ENCODE measurements around the gene ANGPT4.
"Not testable (repeated sequence)": the region's sequence is repeated elsewhere in the genome, so short reads cannot be mapped to it uniquely, and the experiment has no call there.

The ANGPT4 gene

DNA sequence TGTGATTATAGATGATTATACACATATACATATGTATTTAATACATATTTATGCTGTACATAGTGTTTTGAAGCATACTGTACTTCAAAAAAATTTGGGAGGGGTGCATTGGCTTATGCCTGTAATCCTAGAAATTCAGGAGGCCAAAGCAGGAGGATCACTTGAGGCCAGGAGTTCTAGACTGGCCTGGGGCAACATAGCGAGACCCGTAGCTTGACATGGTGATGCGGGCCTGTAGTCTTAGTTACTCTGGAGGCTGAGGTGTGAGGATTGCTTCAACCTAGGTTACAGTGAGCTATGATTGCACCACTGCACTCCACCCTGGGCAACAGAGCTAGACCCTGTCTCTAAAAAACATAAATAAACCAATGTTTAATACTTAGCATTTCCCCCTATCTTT lies 84.2 kb downstream of the ANGPT4 start:
- TF ChIP-seq, protein P1, sequence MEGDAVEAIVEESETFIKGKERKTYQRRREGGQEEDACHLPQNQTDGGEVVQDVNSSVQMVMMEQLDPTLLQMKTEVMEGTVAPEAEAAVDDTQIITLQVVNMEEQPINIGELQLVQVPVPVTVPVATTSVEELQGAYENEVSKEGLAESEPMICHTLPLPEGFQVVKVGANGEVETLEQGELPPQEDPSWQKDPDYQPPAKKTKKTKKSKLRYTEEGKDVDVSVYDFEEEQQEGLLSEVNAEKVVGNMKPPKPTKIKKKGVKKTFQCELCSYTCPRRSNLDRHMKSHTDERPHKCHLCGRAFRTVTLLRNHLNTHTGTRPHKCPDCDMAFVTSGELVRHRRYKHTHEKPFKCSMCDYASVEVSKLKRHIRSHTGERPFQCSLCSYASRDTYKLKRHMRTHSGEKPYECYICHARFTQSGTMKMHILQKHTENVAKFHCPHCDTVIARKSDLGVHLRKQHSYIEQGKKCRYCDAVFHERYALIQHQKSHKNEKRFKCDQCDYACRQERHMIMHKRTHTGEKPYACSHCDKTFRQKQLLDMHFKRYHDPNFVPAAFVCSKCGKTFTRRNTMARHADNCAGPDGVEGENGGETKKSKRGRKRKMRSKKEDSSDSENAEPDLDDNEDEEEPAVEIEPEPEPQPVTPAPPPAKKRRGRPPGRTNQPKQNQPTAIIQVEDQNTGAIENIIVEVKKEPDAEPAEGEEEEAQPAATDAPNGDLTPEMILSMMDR (IDR thresholded peaks at IDR 0.05), result no peak
- peaks cover 8% of the 10 kb centered on the region for H3K27me3 Mint-ChIP-seq (ENCODE audit: low read depth, poor library complexity)
- no peaks in the 10 kb centered on the region for H3K9me3 Mint-ChIP-seq
- no peaks in the 10 kb centered on the region for H3K36me3 Mint-ChIP-seq (ENCODE audit: low read depth)
- H3K4me1 Mint-ChIP-seq, result peaks cover 31% of the 10 kb centered on the region
- DNase-seq, result no peak
- H3K27ac Mint-ChIP-seq, result no peak overlapping the region
- no peak overlapping the region for H3K4me3 Mint-ChIP-seq

- H3K36me3 Mint-ChIP-seq (ENCODE audit: low read depth), result no peaks in the 10 kb centered on the region
- H3K4me1 Mint-ChIP-seq, result peaks cover 31% of the 10 kb centered on the region
- no peaks in the 10 kb centered on the region for H3K9me3 Mint-ChIP-seq
- no peak overlapping the region for H3K4me3 Mint-ChIP-seq
- no peak overlapping the region for H3K27ac Mint-ChIP-seq
- TF ChIP-seq, protein P1 (IDR thresholded peaks at IDR 0.05), result no peak
- H3K27me3 Mint-ChIP-seq (ENCODE audit: low read depth, poor library complexity), result peaks cover 8% of the 10 kb centered on the region
- no peak for DNase-seq
These were observed 84.9 kb downstream of the ANGPT4 start for GRCh38 chr20:831251-831650.

- peaks cover 9% of the 10 kb centered on the region for H3K27me3 Mint-ChIP-seq (ENCODE audit: low read depth, poor library complexity)
- no peaks in the 10 kb centered on the region for H3K36me3 Mint-ChIP-seq (ENCODE audit: low read depth)
- H3K27ac Mint-ChIP-seq, result no peak overlapping the region
- no peak overlapping the region for H3K4me3 Mint-ChIP-seq
- TF ChIP-seq, protein P1 (IDR thresholded peaks at IDR 0.05), result no peak
- H3K9me3 Mint-ChIP-seq, result peaks cover 4% of the 10 kb centered on the region
- H3K4me1 Mint-ChIP-seq, result peaks cover 24% of the 10 kb centered on the region
- no peak for DNase-seq
These were observed 86.1 kb downstream of the ANGPT4 start for GRCh38 chr20:830011-830521.

- Mint-ChIP-seq H3K9me3 (peaks cover 4% of the 10 kb centered on the region), H3K4me3 (no peak overlapping the region), H3K27ac (no peak overlapping the region), H3K36me3 (ENCODE audit: low read depth) (no peaks in the 10 kb centered on the region), H3K4me1 (peaks cover 19% of the 10 kb centered on the region), H3K27me3 (ENCODE audit: low read depth, poor library complexity) (peaks cover 8% of the 10 kb centered on the region)
- TF ChIP-seq, protein P1 (IDR thresholded peaks at IDR 0.05), result no peak
- no peak for DNase-seq
These were observed 86.6 kb downstream of the ANGPT4 start for GRCh38 chr20:829551-829950.

DNA sequence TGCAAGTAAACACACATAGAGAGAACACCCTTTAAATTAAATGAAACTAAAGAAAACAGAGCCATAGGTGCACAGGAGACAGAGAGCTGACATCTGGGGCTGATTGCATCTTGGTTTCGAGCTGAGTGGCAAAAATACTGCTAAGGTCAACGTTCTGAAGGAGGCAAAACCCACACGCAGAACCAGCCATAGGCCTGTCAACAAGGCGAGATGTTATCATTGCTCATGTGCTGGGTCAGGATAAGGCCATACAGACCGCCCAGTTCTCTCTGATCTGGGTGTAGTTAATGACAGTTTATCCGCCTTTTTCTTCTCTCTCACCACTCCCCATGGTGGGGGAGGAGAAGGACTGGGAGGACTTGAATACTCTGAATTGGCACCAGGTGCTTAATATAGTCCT lies 87.1 kb downstream of the ANGPT4 start:
- Mint-ChIP-seq H3K36me3 (ENCODE audit: low read depth) (no peaks in the 10 kb centered on the region), H3K27ac (peak overlapping the region; percentile 19), H3K4me3 (no peak overlapping the region), H3K27me3 (ENCODE audit: low read depth, poor library complexity) (peaks cover 5% of the 10 kb centered on the region), H3K9me3 (peaks cover 4% of the 10 kb centered on the region), H3K4me1 (peaks cover 14% of the 10 kb centered on the region)
- TF ChIP-seq, protein P1 (IDR thresholded peaks at IDR 0.05), result no peak
- DNase-seq, result no peak

DNA sequence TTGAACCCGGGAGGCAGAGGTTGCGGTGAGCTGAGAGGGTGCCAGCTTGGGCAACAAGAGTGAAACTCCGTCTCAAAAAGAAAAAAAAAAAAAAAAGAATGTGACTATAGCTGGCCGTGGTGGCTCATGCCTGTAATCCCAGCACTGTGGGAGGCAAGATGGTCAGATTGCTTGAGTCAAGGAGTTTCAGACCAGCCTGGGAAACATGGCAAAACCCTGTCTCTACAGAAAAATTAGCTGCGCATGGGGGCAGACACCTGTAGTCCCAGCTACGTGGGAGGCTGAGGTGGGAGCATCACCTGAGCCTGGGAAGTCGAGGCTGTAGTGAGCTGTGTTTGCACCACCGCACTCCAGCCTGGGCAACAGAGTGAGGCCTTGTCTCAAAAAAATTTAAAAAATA lies 88.2 kb downstream of the ANGPT4 start:
- H3K36me3 Mint-ChIP-seq (ENCODE audit: low read depth); H3K27me3 Mint-ChIP-seq (ENCODE audit: low read depth, poor library complexity); H3K9me3 Mint-ChIP-seq; DNase-seq; H3K4me3 Mint-ChIP-seq; H3K27ac Mint-ChIP-seq: not testable (repeated sequence)
- peaks cover 19% of the 10 kb centered on the region for H3K4me1 Mint-ChIP-seq
